Inferior parietal cortex (tissue), 1 donor: ENCODE measurements around the gene ZBTB44.

ENCODE experiments used
- DNase-seq: peaks from one replicate; pipeline ENCODE4 v3.0.0-alpha.2; 2016; ENCODE audit errors: extremely low spot score

The ZBTB44 gene

GRCh38 chr11:130214861-130215530 lies 99.7 kb downstream of the ZBTB44 start:
- no peak for DNase-seq

- no peak for DNase-seq
Measured at GRCh38 chr11:130213979-130214281, 100.8 kb downstream of the ZBTB44 start.

- peak; percentile 76 for DNase-seq
Measured at GRCh38 chr11:130213143-130213978, 101.4 kb downstream of the ZBTB44 start.

- no peak for DNase-seq
Measured at GRCh38 chr11:130212431-130212961, 102.2 kb downstream of the ZBTB44 start.

- no peak for DNase-seq
Measured at GRCh38 chr11:130211781-130212401, 102.8 kb downstream of the ZBTB44 start.

GRCh38 chr11:130211144-130211543 lies 103.6 kb downstream of the ZBTB44 start:
- no peak for DNase-seq

- no peak for DNase-seq
Measured at GRCh38 chr11:130209954-130210854, 104.5 kb downstream of the ZBTB44 start.

GRCh38 chr11:130209128-130209932 lies 105.4 kb downstream of the ZBTB44 start:
- DNase-seq: no peak

GRCh38 chr11:130208241-130209127 lies 106.2 kb downstream of the ZBTB44 start:
- no peak for DNase-seq

GRCh38 chr11:130206141-130206540 lies 108.6 kb downstream of the ZBTB44 start:
- DNase-seq: no peak

- no peak for DNase-seq
Measured at GRCh38 chr11:130204703-130205095, 110.0 kb downstream of the ZBTB44 start.

GRCh38 chr11:130203766-130204702 lies 110.7 kb downstream of the ZBTB44 start:
- DNase-seq: no peak

- DNase-seq: no peak
Measured at GRCh38 chr11:130202818-130203689, 111.7 kb downstream of the ZBTB44 start.

- no peak for DNase-seq
Measured at GRCh38 chr11:130202009-130202817, 112.5 kb downstream of the ZBTB44 start.

GRCh38 chr11:130201026-130201425 lies 113.7 kb downstream of the ZBTB44 start:
- no peak for DNase-seq

GRCh38 chr11:130199792-130200191 lies 114.9 kb downstream of the ZBTB44 start:
- DNase-seq: no peak

GRCh38 chr11:130198964-130199363 lies 115.8 kb downstream of the ZBTB44 start:
- DNase-seq: no peak
